Muscle of arm (tissue), 12 donors: ENCODE data around the gene ITGAL. TPM values are rescaled to one million over a fixed set of nuclear protein-coding genes. Genes with fewer than 3 reads are reported as not detected.
"Not testable (repeated sequence)": the region's sequence is repeated elsewhere in the genome, so short reads cannot be mapped to it uniquely, and the experiment has no call there.

ENCODE experiments used
- DNase-seq: peaks from one replicate; pipeline ENCODE4 v3.0.0-alpha.2; 2013
- polyA plus RNA-seq, 12 donors: library from polyadenylated mRNA; unstranded; fragments of 120-200 nt; gene quantifications; one replicate each; pipeline ENCODE4 v1.2.1, GENCODE V29; 2013; ENCODE audit not compliant: insufficient read length in 12 of 12

The ITGAL gene
- polyA plus RNA-seq, 12 donors: 1.2 to 11.1 (median 2.5) TPM; not detected in 2

DNA sequence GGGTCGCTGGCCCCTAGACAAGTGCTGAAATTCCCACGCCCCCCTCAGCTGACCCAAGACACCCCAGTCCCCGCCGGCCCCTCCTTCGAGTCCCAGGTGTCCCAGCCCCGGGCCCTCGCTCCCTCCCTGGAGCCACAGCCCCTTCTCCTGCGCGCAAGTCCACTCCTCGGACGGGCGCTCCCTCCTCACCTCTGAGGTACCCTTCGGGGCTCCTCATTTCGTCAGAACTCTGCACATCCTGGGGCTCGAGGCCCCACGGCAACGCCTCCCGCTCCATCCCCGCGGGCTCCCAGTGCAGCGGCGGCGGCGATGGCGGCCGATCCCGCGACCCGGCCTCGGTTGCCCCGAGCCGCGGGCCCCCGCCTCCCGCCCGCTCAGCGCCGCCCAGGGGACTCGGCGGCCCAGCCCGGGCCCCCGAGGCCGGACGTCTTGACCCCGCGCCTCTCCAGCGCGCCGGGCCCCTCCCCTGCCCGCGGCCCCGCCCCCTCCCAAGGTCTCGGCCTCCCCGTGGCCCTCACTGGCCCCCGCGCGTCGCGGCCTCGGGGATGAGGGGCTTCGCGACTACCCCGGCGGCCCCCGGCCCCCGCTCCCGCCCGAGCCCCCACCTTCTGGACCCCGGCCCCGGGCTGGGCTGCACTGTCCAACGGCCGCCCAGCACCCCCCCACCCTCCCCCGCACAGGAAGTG is 53.7 kb downstream of the ITGAL start, which contains the start of gene ZNF768:
ZNF768 (minus strand) TSS at position 430 of the 686 bp plus-strand sequence; CDS start at position 277, 153 bp downstream.
- DNase-seq: no peak

DNA sequence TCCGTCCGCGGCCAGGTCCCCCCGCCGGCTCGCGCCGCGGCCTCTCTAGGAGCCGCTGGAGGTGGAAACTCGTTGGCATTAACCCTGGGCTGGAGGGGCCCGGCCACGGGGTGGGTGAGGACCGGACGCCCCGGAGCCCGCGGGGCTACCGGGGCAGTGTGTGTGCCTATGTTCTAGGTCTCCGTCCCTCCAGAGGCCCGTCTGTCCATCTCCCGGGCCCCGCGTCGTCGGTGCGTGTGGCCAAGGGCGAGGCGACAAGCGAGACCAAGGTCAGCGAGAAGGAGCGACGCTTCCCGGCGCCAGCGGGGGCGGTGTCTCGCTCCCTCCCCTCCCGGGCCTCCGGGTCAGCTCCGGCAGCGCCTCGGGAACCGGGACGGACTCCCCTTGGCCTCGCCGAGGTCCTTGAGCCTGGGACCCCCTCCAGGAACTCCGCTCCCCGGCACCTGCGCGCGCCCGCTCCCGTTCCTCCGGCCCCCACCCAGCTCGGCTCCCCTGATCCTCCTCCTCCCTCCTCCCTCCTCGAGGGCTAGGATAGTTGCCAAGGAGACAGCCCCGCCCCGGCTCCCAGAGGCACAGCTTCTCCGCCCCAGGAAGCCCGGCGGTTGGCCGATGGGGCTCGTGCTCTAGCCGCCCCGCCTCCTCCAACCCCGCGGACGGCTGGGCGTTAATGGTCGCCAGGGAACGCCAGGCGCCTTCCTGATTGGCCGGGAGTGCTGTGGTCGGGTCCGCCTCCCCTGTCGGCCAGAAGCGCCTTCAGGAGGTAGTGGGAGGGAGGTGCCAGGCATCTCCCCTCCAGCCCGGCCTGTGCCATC is 54.5 kb downstream of the ITGAL start:
- peak; percentile 98 for DNase-seq

DNA sequence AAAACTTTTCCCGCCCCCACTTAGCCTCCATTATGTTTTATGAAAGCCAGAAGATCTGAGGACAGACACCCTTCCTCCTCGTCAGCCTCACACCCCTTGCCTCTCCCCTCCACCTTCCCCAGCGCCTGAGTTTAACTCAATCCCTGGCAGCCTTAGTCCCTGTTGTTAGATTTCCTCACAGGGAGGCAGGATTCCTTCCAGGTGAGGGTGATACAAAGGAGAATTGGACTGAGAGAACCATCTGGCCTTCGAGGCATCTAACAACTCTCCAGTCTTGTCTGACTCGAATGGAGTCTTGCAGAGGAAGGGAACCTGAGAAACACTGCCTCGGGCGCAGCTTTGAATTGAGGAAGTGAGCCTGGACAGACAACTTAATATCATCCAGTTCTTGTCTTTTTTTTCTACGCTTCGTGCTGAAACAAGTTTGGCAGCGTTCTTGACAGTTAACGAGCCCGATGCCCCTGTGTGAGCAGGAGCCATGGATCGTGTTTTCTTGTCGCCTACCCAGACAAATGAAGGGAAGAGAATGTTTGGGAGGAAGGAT is 55.2 kb downstream of the ITGAL start:
- no peak for DNase-seq

DNA sequence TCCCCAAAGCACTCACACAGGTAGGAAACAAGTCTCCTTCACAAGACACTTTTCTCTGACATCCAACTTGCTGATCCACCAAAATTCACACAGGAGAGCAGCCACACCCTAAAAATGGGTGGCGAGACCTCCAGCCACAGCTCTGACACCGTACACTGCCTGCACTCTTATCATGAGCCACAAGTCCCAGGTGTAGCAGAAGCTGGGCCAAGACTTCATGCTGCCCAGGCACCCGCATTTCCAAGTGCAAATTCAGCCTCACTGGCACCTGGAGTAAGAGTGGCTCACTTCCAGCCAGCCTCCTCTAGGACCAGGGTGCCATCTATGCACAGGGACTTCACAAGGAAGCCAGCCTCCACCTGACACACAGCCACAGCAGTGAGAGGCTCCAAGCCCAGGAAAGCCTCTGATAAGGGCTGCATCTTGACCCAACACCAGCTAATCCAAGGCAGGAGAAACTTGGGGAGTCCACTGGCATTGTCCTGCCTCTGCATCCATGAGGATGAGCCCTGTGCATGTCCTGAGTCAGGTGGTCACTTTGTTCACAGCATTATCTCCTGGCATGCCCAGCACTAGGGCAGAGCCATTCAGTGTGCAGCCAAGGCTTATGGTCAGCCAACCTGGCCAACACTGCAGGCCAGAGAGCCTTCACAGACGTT is 56.4 kb downstream of the ITGAL start:
- no peak for DNase-seq

DNA sequence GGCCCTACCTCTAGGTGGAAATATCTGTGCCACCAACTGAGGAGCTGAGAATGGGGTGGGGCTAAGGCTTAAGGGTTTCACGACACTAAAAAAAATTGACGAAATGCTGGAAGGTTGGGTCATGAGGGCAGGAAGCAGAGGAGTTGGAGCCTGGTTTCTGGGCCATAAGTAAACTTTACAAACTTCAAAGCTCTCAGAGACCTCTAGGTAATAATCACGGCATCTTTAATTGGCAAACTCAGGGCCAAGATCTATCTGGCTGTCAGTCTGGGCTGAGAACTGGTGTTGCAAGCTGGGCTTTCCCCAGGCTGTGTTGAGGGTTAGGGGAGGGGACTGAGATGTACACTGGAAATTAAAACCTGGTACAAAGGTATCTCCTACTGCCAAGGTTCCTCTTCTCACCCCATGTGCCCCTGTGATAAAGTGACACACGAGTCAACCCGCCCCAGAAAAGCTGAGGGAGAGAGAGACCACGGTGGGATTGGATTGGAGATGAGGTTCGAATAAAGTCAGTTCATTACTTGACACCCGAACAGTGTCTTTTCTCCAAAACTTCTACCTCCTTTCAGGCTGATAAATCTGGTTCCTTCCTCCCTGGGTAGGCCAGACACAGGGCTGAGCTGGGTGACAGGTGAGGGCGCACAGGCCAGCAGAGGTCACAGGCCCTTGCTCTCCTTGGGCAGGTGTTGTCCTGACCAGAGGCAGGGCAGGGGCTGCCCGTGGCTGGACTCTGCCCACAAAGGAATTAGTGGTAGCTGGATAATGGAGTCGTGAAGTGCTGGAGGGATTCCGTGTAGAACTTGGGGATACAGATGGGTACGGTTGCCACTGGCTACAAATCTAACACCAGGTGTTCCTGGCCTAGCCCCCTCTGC is 57.9 kb downstream of the ITGAL start:
- no peak for DNase-seq

DNA sequence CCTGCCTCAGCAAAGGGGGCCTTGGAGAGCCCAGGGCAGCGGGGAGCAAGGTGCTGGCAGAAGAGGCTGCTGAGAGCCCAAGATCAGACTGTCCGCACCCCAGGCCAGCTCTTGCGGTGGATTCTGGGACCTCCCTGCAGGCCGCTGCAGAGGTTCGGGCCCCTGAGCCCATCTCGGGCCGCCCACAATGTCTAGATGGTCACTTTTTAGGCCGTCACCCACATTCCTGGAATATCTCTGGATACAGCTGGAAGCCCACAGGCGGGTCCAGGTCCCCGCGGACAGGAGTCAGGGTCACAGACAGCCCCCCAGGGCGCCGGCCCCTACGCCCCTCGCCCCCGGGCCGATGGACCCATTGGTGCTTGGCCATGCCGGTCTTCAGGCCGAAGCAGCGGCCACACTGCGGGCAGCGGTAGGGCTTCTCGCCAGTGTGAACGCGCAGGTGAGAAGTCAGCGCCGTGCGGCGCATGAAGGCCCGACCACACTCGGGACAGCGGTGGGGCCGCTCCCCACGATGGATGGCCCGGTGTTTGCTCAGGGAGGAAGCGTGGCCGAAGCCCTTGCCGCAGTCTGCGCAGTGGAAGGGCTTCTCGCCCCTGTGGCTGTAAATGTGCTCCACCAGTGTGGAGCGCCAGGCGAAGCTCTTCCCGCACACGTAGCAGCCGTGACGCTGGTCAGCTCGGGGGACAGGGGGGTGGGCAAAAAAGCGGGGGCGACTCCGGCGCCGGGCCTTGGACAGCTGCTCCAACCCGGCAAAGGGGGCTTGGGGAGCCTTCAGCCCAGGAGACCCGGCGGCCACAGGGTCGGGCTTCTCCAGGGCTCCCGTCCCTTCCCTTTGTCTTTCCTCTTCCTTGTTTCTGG is 60.0 kb downstream of the ITGAL start:
- DNase-seq: no peak

DNA sequence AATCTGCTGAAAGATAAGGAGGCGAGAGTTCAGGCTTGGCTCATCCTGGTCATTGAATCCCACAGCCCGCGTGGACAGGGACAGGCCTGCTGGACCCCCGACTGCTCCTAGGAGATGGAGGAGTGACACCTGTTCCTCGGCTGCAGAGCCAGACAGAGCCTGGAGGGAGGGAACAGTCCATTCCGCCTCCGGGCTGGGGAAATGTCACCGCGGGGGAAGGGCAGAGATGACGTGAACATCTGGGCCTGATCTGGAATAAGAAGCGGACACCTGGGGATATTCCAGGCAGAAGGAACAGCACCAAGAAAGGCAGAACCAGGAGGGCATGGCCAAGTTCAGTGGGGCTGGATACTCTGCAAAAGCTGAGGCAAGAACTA is 60.6 kb downstream of the ITGAL start:
- no peak for DNase-seq

DNA sequence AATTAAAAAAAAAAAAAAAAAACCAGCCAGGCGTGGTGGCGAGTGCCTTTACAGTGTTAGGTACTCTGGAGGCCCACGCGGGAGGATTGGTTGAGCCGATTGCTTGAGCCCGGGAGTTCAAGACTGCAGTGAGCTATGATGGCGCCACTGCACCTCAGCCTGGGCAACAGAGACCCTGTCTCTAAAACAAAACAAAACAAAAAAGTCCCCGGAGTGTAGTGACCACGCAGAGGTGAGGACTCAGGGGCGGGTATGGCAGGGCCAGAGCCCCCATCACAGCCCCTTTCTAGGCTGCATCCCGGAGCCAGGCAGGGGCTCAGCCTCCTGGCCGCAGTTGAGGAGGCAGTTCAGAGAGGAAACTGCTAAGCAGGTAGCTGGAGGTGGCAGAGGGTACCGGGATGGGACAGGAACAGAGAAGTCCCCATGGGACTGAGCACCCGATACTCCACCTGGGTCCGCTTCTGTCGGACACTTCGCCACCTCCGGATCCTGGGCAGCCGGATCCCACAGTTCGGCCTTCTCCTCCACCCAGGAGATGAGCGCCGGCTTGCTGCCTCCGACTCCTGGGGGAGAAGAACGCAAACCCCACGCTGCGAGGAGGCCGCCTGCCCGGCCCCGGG is 61.3 kb downstream of the ITGAL start:
- no peak for DNase-seq

DNA sequence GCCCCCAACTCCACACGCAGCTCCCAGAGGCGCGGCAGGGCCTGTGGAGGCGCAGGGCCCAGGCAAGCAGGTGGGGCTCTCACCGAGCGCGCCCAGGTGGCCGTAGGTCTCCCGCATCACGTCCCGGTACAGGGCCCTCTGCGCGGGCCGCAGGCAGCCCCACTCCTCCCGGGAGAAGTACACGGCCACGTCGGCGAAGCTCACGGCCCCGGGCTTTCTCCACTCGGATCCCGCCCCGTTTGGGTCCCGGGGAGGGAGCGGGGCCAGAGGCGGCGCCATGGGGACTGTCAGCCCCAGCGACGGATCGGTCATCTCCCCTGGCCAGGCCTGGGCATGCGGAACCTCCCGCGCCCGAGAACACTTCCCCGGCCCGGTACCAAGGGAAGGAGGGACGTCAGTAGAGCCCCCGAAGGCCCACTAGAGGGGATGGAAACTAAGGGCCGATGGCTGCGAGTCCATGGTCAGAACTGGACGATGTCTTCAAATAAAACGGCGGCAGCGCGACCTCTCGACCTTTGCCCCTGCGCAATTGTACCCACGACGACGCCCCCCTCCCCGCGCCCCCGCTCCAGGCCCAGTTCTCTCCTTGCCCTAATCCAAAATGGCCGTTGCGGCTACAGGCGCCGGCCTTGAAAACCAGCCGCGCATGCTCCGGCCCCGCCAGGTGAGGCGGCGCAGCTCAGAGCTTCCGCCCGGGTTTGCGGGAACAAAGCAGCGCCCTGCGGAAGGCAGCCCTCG is 62.0 kb downstream of the ITGAL start, which contains the start of gene ZNF747:
ZNF747 (minus strand) TSS at position 491 of the 738 bp plus-strand sequence; CDS start at position 312, 179 bp downstream.
- DNase-seq: peak; percentile 93

DNA sequence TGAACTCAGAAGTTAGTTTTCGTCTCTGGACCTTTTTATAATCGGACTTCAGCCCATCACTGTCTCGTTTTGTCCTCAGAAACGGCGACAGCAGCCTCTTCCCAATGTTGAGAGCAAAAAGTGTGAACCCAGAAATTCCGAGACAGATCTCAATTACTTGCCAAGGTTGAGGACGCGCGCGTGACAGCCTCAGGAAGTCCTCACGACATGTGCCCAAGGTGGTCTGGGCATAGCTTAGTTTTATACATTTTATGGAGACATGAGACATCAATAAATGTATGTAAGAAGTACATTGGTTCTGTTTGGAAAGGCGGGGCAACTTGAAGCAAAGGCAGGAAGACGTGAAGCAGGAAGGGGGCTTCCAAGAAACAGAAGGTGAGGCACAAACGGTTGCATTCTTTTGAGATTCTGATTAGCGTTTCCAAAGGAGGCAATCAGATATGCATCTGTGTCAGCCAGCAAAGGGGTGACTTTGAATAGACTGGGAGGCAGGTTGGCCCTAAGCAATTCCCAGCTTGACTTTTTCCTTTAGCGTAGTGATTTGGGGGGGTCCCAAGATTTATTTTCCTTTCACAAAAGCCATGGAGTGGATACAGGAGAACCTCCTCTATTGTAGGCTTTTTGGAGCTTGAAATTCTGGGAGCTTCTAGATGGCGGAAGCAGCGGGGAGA is 62.7 kb downstream of the ITGAL start:
- DNase-seq: no peak

DNA sequence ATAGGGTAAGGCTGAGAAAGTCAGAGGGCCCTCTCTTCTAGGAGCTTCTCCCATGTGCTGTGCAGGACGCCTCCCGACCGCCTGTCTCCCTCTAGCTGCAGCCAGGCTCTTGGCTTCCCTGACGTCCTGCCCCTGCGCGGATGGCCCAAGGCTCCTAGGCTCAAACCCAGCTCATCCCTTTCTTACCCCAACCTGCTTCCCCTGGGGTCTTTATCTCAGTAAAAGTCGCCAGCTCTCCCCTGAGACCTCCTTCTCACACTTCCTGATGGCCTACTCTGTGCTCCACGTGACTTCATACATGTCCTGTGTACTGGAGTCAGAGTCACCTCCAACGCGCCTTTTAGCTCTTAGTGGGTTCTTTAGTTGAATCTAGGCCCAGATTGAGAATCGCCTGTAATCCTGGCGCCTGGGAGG is 63.2 kb downstream of the ITGAL start:
- DNase-seq: peak; percentile 70

DNA sequence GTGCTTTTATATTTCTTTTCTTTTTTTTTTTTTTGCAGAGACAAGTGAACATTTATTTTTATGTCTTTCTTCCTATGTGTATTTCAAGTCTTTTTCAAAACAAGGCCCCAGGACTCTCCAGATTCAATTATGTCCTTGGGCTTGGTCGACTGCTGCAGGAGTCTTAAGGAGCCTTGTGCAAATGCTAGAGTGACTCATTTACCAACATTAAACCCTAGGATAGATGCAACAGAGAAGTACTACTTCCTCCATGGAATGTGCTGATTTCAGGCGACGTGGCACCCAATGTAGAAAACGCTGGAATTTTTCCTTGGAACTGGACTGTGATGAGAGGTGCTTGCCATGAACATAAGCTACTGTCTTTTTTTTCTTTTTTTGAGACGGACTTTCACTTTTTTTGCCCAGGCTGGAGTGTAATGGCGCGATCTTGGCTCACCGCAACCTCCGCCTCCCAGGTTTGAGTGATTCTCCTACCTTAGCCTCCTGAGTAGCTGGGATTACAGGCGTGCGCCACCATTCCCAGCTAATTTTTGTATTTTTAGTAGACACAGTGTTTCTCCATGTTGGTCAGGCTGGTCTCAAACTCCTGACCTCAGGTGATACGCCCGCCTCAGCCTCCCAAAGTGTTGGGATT is 64.0 kb downstream of the ITGAL start:
- DNase-seq: not testable (repeated sequence)

DNA sequence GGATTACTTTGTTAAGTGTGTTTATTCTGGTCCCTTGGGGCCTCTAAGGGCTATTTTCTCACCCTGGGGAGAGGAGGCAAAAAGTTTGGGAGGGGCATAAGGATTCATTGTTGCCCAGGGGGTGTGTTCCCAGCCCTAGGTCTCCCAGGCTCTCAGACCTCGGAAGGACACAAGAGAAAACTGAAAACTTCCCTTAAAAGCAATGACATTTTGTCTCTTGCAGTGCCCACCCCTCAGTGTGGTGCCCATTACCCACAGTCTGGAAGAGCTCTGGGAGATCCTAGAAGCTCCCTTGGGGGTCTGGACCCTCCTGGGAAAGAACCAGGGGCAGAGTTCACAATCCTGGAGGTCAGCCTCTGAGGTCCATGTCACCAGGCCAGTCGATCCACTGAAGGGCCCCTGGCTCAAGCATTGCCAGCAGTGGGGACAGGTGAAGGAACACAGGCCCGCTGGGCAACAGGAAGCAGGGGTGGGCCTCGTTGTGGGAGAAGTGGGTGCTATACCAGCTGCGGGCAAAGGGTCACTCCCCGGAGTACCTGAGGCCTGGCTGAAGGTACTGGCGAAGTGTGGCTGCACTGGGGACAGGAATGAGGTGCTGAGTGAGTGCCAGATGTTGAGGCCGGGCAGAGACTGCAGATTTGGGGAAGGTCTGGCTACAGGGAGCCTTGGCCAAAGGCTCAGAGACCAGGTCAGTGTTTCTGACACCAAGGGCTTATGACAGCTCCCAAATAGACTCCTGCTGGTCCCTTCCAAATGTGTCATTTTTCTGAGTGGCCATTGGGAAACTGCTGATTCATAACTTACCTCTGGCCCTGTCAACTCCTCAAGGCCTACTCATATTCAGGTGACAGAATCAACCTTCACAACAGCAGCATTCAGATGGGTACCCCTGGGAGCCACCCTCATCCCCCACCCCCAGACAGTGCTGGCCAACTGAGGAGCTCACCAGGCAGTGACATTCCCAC is 66.7 kb downstream of the ITGAL start:
- DNase-seq: no peak

DNA sequence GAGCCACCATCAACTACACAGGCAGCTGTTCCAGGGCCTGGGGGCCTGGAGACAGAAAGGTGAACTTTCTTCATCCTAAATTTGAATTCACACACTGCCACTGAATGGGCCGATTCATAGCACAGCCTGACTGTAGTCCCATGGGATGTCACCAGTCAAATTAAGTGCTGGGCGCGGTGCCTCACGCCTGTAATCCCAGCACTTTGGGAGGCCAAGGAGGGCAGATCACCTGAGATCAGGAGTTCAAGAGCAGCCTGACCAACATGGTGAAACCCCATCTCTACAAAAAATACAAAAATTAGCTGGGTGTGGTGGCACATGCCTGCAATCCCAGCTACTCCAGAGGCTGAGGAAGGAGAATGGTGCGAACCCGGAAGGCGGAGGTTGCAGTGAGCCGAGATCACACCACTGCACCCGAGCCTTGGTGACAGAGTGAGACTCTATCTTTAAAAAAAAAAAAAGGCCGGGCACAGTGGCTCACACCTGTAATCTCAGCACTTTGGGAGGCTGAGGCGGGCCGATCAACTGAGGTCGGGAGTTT is 67.5 kb downstream of the ITGAL start:
- DNase-seq: not testable (repeated sequence)

DNA sequence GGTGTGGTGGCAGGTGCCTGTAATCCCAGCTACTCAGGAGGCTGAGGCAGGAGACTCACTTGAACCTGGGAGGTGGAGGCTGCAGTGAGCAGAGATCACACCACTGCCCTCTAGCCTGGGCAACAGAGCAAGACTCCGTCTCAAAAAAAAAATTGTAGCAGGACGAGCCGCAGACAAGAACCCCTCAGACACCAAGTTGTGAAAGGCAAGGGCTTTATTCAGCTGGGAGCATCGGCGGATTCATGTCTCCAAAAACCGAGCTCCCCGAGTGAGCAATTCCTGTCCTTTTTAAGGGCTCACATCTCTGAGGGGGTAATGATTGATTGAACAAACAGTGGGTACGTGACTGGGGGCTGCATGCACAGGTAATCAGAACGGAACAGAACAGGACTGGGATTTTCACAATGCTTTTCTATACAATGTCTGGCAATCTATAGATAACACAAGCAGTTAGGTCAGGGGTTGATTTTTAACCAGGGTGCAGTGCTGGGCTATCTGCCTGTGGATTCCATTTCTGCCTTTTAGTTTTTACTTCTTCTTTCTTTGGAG is 68.4 kb downstream of the ITGAL start:
- DNase-seq: not testable (repeated sequence)
